IPS-NIHi7 (cell line): Measurements from ENCODE around the gene PACSIN1.

Experiments
- DNase-seq: peaks from one replicate; pipeline ENCODE4 v3.0.0; 2012; ENCODE audit warnings: mixed read lengths; ENCODE audit errors: extremely low spot score

The PACSIN1 gene

DNA sequence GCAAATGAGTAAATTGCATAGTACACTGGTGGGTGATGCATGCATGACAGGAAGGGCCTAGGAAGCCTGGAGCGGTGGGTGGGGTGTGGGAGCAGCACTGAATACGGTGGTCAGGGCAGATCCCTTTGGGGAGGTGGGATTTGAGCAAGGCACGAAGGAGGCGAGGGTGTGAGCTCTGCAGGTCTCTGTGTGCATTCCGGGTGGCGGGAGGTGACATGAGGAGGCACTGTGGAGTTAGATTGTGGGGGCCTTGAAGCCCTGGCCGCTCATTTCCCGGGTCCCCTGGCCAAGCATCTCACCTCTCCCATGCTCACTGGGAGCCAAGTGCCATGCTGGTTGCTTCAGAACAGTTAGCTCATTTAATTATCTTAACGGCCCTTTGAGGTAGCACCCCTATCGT lies 96.5 kb downstream of the PACSIN1 start:
- DNase-seq: no peak

GRCh38 chr6:34562861-34563512 lies 97.1 kb downstream of the PACSIN1 start:
- DNase-seq: no peak

- no peak for DNase-seq
These were observed 97.6 kb downstream of the PACSIN1 start for GRCh38 chr6:34563513-34563870.

DNA sequence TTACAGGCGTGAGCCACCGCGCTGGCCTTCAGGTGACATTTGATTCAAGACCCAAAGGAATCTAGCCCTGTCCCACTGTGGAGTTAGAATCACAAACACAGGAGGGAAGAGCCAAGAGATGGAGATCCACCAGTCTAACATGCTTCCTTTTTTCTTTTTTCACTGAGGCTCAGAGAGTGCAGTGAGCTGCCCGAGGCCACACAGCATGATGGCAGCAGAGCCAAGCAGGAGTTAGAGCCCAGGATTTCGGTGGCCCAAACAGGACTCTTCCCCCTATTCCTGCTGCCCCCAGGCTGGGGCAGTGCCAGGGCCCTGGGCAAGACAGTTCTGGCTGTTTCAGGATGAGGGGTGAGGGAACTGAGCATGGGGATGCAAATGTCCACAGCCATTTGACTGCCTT lies 98.3 kb downstream of the PACSIN1 start:
- DNase-seq: no peak

GRCh38 chr6:34565722-34566137 lies 99.9 kb downstream of the PACSIN1 start:
- no peak for DNase-seq

DNA sequence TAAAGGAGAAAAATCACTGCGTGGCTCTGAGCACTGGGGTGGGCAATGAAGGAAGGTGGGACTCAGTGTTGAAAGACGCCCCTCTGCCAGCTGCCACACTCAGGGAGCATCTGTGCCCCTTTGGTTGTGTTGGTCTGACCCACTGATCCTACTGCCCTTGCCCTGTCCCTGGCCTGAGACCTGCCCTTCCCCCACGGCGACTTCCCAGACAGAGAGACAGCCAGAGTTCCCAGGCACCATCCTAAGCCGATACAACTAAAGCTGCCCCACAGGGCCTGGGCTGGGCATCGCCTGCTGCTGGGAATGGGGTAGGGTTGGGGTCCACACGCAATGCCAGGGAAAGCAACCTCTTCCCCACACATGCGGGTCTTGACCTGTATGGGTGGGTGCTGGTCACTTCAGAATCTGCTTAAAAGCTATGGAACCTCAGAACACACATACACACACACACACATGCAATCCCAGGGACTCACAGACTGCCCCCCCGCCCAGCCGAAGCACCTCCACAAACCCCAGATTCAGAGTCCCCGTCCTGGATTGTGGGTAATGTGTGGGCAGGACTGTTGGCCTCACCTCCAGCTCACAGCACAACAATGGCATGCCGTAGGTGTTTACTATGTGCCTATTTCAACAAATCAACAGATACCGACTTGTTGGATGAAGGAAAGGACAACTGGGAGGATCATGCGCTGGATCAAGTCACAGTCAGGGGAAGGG lies 101.1 kb downstream of the PACSIN1 start:
- no peak for DNase-seq

- DNase-seq: no peak
These were observed 102.7 kb downstream of the PACSIN1 start for GRCh38 chr6:34568341-34569201.

GRCh38 chr6:34569361-34569973 lies 103.6 kb downstream of the PACSIN1 start:
- no peak for DNase-seq

- no peak for DNase-seq
These were observed 104.4 kb downstream of the PACSIN1 start for GRCh38 chr6:34570066-34570833.

- DNase-seq: no peak
These were observed 105.5 kb downstream of the PACSIN1 start for GRCh38 chr6:34571388-34571787.

DNA sequence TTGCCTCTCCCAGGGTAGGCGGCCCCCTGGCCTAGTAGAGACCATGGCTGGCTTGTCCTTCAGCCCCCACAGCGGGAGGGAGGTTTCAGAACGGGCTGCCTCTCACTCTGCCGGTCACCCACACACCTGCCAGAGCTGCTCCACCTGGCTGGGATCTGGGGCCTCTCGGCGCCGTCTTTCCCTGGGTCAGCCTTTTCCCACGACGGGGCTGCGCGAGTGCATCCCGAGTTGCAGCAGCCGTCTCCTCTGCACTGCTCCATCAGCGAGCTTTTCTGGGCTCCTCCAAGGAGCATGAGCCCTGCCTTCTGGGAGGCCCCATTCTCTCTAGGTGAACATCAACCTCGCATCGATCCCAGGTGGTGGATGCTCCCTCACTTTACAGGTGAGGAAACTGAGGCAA lies 106.1 kb downstream of the PACSIN1 start:
- no peak for DNase-seq

DNA sequence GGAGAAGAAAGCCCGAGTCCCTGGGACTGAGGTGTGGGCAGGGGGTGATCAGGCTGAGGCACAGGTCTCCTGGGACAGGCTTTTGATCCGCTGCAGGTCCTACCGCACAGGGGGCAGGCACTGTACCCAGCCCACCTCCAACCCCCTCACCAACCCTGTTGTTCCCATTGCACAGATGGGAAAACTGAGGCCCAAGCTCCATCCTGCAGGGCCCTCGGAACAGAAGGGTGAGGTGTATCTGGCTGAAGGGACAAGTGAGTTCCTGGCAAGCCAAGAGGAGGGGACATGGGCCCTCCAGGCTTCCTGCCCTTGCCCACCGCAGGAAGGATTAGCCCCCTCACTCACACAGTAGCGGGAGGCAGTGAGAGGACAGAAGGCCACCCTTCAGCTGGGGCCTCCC lies 106.7 kb downstream of the PACSIN1 start:
- DNase-seq: no peak

- DNase-seq: no peak
These were observed 107.8 kb downstream of the PACSIN1 start for GRCh38 chr6:34573567-34574183.

DNA sequence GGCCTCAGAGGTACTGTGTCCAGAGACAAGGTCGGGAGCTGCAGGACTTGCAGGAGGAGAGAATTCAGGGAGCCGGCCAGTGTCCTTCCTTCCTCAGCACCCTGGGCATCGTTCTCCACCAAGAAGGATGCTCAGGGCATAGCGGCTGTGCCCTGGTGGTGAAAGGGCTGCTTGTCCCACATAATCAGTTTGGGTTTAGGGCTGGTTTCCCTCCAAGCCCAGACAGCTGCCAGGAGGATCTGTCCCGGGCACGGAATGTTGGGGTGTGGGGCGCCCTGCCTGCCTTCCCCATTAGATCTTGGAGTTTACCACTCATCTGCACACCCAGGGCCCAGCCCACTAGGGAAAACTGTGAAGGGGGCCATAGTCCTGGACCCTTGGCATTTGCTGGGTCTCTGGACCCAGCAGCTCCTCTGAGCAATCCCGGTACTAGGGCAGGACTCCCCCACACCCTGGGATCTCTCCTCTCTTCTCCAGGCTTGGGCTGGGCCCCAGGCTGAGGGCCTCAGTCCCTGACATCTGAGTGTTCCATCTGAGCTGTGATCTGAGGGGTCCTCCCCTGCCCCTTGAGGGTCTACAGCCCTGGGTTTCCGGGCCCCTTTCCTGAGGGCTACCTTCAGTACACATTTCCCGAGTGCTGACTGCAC lies 108.9 kb downstream of the PACSIN1 start:
- no peak for DNase-seq

- DNase-seq: peak; percentile 82
These were observed 109.5 kb downstream of the PACSIN1 start for GRCh38 chr6:34575326-34575725.

DNA sequence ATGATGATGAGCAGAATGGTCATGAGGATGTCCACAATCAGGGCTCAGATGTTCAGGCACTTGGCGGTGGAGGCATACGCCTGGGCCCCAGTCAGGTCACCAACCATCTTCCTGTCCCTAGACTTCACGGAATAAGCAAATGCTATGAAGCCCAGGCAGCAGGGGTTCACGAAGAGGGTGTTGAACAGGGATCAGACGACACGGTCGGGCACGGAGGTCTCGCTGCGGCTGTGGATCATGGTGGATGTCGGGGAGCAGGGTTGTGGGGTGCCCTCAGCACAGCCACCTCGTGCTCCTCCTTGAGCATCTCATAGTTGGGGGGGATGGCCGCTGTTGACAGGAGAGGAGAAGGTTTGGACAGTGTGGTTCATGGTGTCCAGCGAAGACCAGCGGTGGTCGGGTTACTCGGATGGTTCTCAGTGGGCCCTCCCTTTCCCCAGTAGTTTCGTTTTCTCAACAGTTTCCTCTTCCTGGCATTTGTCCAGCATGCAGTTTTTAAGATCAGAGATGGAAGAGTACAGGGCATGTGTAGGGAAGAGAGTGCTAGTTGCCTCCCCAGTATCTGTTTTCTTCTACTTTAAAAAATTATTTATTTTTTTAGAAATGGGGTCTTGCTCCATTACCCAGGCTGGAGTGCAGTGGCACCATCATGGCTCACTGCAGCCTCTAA lies 110.5 kb downstream of the PACSIN1 start:
- DNase-seq: no peak

GRCh38 chr6:34578445-34579262 lies 112.8 kb downstream of the PACSIN1 start:
- no peak for DNase-seq

DNA sequence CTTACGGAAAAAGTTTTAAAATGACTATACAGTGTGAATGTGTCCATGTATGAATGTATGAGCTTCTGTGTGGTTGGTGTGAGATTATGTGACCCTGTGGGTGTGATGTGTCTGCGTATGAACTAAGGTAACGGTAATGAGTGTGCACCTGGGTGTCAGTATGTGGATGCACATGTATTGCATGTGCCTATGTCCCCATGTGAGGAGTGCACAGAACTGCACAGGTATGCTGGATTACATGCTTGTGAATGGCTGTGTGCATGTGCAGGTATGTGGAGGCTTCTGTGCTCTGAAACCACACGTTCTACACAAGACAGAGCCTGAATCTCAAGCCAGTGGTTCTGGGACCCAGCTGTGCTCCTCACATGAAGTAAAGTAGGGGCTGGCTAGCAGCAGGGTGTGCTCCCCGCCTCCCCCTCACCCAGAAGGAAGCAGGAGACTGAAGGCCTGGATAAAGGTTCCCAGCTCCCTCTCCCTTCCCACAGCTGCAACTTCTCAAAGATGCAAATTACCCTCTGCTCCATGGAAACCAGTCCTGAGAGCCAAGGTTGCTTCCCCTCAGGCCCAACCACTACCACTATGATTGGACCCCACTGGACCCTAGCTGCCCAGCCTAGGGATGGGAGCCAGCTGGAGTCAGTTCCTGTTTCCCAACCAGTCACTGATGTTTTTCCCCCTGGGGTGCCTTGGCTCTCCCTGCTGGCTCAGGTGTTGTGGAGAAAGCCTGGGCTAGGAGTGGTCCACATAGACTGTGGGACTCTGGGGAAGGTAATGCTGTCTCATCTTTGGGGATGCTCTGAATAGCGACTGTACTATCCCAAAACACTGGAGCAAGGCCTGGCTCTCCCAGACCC lies 115.1 kb downstream of the PACSIN1 start:
- no peak for DNase-seq
